Activated naive CD4-positive, alpha-beta T cell treated with anti-CD3 and anti-CD28 coated beads, Interleukin-2, amount 50 U/mL, for 16 hours (primary cell): ENCODE data around the gene CAMKMT.

ENCODE experiments used
- DNase-seq: peaks from one replicate; pipeline ENCODE4 v3.0.0-alpha.2; 2020

The CAMKMT gene

DNA sequence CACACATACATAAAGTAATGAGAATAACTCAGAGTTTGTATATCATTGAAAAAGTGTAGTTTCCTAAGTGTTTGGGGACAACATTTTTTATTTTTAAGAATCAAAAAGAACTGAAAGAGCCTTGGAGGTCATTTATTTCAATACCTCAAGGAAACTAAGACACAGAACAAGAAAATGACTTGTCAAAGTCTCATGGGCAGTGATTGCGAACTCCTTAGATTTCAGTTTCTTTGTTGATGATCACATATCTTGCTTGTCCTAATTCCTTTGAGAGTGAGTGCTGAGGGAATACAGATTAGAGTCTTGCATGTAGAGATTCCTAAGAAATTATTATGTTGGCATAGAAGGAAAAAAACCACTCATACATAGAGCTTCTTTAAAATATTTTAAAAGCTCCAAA lies 243.8 kb downstream of the CAMKMT start:
- no peak for DNase-seq

DNA sequence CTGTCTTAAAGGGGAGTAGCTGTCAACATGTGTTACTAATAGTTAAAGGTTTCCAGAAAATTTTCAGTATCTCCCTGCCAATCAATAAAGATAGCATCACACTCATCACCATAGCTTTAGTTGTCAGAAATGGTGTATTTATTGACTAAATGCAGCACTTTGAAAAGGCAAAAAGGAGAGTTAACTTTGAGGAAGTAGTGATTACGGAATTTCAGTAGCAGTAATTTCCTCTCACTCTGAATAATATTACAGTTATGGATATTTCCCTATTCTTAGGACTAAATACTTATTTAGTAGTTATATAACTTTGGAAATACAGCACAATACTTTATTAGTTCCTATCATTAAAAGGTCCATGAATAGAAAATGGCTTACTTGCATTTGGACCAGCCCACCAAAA lies 250.5 kb downstream of the CAMKMT start:
- DNase-seq, result no peak

DNA sequence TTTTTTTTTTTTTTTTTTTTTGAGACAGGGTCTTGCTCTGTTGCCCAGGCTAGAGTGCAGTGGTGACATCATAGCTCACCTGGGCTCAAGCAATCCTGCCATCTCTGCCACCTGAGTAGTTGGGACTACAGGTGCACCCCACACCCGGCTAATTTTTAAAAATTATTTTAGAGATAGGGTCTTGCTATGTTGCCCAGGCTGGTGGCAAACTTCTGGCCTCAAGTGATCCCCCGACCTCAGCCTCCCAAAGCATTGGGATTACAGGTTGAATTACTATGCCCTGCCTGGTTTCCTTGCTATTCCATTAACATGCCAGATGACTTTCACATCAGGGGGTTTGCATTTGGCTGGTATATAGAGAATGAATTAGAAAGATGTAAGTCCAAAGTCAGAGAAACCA lies 253.2 kb downstream of the CAMKMT start:
- DNase-seq, result no peak

DNA sequence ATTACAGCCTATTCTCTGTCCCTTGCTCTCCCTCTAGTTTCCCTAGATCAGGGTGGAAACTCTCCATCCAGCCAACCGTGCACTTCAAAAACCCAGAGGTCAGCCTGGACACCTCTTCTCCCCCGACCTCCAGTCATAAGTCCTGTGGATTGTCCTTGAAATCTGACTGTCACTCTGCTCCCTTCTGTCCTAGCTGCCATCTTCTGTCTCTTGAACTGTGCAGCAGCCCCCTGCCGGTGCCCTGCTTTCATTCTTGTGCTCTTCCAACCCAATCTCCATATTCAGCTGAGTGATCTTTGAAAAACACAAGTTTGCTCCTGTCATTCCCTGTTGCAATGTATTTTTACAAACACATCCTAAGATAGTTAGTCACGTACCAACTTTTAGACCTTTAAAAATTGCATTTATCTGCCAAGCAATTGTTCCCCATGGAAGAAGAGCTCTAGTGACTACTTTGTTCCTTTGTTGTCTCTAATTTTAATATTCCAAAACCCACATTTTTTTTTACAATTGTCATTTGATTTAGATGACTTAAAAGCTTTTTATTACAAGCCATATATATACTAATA lies 254.3 kb downstream of the CAMKMT start:
- no peak for DNase-seq

DNA sequence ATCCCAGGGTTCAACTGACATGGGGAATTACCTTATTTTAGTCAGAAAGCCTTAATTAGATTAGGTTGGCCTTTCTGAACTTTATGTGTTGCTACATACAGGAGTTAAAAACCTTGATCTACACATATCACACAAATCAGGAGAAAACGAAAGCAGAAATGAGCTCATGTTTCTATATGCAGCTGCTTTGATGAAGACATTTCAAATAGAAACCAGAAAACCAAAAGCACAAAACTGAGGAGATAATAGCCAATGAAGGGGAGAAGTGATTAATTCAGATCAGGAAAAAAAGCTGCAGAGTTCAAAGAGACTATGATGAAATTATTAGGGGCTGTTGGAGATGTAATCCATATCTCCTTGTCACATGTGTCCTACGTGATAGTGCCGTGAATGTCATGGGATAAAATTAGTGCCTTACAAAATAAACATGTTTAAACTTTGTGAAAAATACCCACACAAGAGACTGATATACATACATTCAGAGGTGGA lies 255.0 kb downstream of the CAMKMT start:
- no peak for DNase-seq

DNA sequence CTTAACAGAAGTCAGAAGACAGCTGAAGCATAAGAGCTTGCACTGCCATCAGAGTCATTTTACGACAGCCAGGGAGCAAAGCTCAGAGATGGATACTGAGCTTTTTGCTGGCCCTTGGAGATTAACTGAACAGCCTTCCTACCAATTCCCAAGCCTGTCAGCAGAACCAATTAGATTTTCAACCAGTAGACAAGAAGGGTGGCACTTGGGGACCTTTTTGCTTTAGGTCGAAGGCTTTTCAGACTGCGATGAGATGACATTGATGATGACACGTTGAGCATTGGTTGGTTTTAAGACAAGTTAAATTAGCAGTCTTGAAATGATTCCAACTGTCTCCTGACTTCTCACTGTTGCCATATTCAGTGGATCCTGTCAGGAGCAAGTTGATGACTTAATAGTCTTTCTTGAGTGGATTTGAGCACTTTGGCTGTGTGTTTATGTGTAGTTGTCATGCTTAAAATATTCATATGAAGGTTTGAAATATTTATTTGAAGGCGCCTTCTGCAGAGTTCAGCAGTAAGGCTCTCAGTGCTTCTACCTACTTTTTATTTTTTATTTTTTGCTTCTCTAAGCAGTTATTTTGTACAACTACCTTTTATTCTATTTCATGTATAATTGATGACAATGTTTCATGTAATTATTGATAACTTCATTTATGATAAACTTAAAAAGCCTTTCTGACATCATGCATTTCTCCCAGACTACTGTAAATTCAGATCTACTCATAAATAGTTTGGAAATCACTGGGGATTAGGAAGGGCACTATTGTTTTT lies 256.7 kb downstream of the CAMKMT start:
- no peak for DNase-seq

DNA sequence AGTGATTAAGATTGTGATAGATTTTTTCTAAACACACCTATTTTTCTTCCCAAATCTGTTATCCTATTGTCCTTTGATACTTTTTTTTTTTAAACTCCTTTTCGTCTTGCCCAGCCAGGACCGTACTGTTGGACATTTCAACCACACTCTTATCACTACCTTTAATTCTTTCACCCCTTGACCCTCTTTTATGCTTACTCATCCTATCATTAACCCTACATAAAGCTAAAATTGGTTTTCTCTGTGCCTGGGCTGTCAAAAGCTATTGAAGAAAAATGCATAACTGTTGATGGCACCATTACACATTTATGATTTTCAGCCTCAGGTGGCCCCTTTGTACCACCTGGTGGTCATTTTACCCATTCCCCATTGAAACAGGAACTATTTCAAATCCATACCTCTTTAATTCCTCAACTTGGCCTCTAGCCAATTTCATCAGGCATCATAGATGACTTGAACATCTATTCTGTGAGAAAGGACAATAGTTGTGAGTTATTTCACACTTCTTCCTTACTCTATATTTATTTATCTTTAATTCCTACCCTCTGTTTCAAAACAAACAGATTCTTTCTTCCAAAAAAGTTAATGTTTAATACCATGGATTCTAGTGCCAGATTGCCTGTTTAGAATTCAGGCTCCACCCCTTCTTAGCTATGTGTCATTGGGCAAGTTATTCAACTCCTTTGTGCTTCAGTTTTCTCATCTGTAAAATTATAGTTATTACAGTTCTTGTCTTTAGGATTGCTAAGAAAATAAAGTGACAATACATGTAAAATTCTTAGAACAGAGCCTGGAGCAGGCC lies 258.6 kb downstream of the CAMKMT start:
- no peak for DNase-seq

DNA sequence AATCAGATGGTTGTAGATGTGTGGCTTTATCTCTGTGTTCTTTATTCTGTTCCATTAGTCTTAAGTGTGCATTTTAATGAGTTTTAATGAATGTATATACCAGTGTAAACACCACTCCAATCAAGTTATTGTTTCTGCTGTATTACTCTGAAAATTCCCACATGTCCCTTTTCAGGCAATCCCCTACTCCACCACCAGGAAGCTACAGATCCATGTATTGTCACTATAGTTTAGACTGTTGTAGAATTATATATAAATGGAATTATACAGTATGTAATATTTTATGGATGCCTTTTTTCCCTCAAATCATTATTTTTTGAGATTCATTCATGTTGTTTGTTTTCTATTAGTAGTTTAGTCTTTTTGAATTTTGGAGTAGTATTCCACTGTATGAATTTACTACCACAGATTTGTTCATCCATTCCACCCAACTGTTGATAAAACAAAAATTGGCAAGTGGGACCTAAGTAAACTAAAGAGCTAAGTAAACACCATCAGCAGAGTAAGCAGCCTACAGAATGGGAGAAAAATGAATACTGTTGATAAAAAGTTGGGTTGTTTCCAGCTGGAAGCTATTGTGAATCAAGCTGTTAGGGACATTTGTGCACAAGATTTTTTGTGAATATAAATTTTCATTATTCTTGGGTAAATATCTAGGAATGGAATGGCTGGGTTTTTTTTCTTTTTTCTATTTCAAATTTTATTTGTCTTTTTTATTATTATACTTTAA lies 262.0 kb downstream of the CAMKMT start:
- no peak for DNase-seq

DNA sequence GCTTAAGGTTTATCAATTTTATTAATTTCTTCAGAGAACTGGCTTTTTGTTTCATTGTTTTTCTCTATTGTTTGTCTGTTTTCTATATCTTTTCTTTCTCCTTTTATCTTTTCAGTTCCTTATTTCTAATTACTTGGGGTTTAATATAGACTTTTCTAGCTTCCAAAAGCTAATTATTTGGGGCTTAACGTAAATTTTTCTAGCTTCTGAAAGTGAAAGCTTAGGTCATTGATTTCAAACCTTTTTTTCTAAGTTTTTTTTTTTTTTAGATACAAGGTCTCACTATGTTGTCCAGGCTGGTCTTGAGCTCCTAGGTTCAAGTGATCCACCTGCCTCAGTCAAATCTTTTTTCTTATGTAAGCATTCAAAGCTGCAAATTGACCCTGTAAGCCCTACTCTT lies 266.6 kb downstream of the CAMKMT start:
- DNase-seq, result no peak

DNA sequence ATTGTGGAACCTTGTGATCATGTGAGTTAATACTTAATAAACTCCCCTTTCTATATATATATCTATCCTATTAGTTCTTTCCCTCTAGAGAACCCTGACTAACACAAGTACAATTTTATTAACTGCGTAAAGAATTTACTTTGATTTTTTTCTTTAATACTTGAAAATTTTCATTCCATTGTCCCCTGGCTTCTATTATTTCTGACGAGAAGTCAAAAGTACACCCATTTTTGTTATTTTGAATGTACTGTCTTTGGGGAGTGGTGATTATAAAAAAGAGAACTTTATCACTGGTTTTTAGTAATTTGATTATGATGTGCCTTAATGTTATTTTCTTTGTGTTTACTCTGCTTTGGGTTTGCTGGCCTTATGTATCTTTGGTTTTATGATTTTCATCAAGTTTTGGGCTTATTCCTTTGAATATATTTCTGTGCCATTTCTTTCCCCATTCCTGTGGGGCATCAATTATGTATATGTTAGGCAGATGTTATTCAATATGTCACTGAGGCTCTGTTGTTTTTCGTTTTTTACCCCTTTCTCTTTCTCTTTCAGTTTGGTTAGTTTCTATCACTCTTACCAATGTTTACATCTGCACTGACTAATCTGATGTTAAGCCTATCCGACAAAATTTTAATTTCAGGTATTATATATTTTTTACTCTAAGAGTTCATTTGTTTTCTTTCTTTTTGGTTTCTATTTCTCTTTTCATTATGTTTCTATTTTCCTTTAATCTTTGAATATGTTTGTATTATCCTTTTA lies 271.4 kb downstream of the CAMKMT start:
- DNase-seq, result no peak

DNA sequence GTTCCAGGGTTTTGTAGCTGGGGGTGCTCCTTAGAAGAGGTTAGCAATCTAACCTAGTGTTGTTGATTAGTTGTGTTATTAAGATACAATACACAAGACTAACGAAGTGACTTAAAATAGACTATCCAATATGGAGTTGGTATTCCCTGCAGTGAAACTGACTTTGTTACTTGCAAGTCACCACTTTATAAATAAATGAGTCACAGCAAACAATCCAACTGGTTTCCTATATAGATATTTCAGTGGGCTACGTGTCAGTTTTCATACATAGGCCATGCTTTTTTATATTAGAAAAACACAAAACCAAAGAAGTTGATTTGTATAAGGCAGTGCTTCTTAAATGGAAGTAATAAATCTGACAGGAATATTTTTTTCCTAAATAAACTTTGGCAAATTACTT lies 274.0 kb downstream of the CAMKMT start:
- no peak for DNase-seq

DNA sequence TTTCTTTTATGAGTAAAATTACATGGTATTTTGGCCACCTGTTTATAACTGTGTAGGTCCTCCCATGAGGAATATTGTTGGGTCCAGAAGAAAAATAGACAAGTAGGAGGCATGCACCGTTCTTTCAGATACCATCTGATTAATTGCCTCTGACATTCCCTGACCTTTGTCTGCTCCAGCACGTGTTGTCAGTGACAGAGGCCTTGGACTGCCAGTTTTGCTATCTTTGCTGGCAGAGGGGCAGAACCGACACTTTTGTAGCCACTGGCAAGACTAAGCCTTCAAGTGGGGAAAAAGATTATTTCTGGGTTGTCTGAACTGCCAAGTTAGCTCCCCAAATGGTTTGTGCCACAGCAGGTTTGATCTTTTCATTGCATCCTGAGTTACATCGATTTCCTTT lies 276.9 kb downstream of the CAMKMT start:
- no peak for DNase-seq

DNA sequence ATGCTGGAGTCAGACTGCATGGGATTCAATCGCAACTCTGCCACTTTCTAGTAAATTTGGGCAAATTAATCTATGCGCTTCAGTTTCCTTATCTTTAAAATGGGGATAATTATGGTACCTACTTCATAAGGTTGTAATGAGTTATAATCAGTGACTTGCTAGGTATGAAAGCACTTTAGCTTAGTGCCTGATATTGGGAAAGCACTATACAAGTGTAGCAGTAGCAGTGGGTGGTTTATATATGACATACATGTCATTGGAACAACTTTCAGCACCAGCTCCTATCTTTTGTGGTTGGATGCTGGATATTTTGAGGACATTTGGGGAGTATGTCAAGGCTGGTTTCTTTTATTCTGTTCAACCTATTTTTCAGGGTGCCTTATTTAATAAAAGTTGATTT lies 277.7 kb downstream of the CAMKMT start:
- DNase-seq, result no peak

DNA sequence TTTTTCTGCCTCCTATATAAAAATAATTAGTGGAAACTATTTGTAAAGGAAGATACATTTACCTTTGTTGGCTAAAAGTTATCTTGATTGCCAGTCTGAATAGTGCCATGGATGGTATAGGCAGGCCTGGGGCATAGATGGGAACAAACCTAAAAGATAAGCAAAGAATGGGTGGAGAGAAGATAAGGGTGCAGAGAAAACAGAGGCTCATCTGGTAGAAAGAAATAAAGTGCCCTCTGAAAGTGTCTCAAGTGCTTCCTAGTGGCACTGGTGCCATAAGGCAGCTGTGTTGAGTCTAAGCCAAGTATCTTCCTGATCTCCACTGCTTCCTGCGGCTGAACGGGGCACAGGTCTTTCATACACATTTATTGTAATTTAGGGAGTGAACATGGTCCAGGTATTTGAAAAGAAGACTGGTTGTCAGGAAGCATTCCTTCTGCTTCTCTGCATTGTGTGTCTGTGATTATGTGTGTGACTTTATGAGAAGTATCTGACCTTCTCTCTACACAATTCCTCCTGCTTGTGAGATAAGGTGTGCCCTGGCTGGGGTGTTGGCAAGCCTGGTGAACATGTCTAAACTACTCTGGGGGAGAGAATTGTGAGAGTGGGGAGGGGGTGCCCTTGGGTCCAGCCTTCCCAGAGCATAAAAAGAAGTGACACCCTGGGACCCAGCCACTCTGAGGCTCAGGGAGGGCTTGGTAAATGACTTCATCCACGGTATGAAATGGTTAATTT lies 280.5 kb downstream of the CAMKMT start:
- no peak for DNase-seq

DNA sequence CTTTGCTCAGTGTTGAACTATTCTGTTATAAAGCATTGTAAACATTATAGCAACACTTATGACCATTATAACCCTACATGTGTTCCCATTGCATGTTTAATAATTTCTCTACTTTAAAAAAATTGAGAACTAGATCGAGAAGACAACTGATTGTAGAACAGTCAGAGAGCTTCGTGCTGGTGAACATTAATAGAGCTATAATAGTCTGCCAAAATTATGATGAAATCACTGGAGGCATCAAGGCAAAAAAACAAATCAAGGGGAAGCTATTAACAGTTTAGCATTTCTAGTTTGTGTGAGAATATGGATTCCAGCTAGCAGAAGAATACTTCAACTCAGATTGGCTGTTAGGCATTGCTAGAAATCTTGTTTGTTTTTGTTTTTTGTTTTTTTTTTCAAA lies 284.2 kb downstream of the CAMKMT start:
- DNase-seq, result no peak

DNA sequence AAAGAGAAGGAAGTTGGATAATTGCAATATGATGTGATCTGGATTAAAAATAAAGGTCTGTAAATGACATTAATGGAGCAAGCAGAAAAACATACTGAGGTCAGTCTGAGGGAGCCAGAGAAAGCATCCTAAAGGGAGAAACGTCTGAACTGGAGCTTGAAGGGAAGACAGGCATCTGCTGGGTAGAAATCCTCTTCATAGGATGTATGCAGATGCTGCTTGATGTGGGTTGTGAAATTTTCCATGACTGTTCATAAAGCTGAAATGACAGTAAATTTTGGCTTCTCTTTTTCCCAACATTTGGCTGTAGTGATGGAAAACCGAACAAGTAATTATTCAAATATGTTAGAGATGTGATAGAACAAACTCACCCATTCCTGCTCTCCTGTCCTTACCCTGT lies 287.6 kb downstream of the CAMKMT start:
- DNase-seq, result no peak

DNA sequence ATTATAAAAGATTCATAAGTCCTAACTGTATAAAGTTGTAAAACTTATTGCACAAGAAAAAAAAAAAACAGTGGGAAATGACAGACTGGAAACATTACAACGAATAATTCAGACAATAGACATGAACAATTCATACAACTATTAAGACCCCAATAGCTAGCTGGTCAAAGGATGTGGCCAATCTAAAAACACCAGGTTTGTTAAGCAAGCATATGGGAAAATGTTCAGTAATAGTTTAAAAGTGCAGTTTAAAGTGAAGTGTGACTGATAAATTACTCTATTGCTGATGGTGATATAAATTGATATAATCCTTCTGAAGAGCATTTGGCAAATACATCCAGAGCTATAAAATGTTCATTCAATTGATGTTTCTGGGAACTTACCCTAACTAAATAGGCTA lies 289.0 kb downstream of the CAMKMT start:
- DNase-seq, result no peak

DNA sequence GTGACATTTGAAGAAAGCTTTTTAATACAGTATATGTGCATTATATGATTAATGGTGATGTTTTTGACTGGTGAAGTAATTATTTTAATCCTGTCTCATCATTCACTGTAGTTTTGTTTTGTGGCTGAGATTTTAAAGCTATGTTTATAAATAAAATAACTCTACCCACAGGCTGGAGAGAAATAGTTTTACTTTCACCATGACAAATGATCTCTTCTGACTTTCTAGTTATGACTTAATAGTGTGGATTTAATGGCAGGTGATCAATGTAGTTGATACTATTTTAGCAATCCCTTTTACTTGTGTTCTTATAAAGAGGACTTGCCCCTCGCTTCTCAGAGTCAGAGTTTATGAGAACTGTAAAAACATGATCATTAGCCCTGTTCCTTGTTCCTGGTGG lies 290.2 kb downstream of the CAMKMT start:
- DNase-seq, result no peak

DNA sequence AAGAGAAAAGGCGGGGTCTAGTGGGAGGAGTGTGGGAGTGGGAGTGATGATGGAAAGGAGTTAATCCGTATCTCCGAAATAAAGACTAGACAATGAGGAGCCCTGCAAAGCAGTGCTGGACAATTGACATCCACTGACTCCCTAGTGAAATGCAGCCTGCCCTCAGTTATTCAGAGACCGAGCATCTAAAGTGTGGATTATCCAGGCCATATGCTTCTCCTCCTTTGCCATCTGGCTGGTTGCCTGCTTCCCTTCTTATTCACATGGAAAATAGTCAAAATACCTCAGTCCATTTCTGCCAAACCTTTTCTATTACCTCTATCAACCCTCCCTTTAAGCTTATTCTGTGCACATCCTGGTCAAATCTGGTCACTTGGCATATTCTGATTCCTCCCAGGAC lies 291.0 kb downstream of the CAMKMT start:
- no peak for DNase-seq

DNA sequence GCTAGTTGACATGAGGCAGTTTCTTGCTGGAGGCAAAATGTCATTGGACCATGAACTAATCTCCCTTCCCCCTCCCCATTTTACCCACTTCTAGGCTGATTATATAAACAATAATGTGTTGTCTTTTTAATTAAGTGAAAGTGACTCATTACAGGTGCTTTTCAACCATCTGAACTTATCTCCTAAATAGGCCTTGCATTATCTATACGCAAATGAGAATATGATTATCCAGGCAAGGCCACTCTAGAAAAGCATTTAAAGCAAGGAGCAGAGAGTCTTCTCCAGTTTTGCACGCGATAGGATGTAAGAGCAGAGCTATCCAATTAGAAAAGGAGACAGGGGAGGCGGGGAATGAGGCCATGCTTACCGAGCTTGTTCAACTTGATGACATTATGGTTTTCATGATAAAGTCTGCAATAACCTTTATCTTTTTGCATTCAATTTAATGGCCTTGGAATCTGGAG lies 293.7 kb downstream of the CAMKMT start:
- no peak for DNase-seq

DNA sequence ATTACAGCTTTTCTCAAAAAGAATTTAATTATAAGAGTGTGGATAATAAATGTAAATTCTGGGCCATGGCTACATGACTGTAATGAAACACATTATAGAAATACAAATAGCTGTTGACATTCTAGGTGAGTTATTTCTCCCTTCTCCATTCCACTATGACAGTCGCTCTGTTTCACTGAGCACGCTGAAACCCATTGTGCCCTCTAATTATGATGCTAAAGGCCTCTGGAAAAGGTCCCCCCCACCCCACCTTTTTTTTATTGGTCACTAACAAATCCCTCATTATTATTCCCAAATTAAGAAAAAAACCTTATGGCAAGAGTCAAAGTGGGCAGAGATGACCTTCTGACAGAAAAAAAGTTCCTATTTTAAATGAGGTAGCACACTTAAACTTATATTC lies 294.7 kb downstream of the CAMKMT start:
- DNase-seq, result no peak
